Caco-2 (cell line): ENCODE data around the gene ST3GAL3. TPM values are rescaled to one million over a fixed set of nuclear protein-coding genes. Genes with fewer than 3 reads are reported as not detected.

Experiments
- BruUV-seq: library from RNA; stranded (reverse); fragments of 400-500 nt; replicated peaks from 2 replicates; lab custom pipeline; 2021; lab: Mats Ljungman, UMichigan
- CTCF ChIA-PET: fragments of 300-600 bp; sonication (Branson Sonifier 250); formaldehyde crosslinking; loops from one replicate; lab custom pipeline; 2022; ENCODE audit warnings: antibody characterized with exemption; lab: Charles Lee
- POLR2A ChIA-PET: fragments of 300-600 bp; sonication (Branson Sonifier 250); formaldehyde crosslinking; loops from one replicate; lab custom pipeline; 2022; ENCODE audit warnings: antibody characterized with exemption; lab: Charles Lee
- DNase-seq, 2 experiments: peaks; one replicate each; pipeline versions ENCODE4 v3.0.0 to v3.0.0-alpha.2; 2020 to 2022
- H3K27me3 ChIP-seq: replicated peaks from 2 replicates; pipeline ENCODE4 v1.6.0; 2011; ENCODE audit warnings: low read length; ENCODE audit not compliant: control insufficient read depth, insufficient read depth
- H3K36me3 ChIP-seq: 2 replicates; pipeline ENCODE4 v1.5.1; 2011; ENCODE audit warnings: low read length; ENCODE audit not compliant: control insufficient read depth, insufficient read depth
- H3K4me1 ChIP-seq: fragments of 250-450 bp; sonication (Bioruptor Pico); 2 replicates; pipeline ENCODE4 v1.5.1; 2020; ENCODE audit warnings: mild to moderate bottlenecking
- H3K4me3 ChIP-seq: 2 replicates; pipeline ENCODE4 v1.5.1; 2011; ENCODE audit warnings: low read depth, mild to moderate bottlenecking, control low read depth, low read length
- H3K9me3 ChIP-seq: fragments of 250-450 bp; sonication (Bioruptor Pico); 2 replicates; pipeline ENCODE4 v1.5.1; 2020; ENCODE audit warnings: mild to moderate bottlenecking, moderate library complexity
- H3K27ac Mint-ChIP-seq: one replicate; pipeline ENCODE4 v1.8.0; 2022; ENCODE audit warnings: mixed read lengths; ENCODE audit not compliant: unreplicated experiment
- H3K27me3 Mint-ChIP-seq: one replicate; pipeline ENCODE4 v1.8.0; 2022; ENCODE audit warnings: mixed read lengths; ENCODE audit not compliant: insufficient read depth, unreplicated experiment
- H3K36me3 Mint-ChIP-seq: one replicate; pipeline ENCODE4 v1.8.0; 2022; ENCODE audit warnings: mild to moderate bottlenecking, mixed read lengths; ENCODE audit not compliant: insufficient read depth, unreplicated experiment
- H3K4me1 Mint-ChIP-seq: one replicate; pipeline ENCODE4 v1.8.0; 2022; ENCODE audit warnings: low read depth, mixed read lengths; ENCODE audit not compliant: unreplicated experiment
- H3K4me3 Mint-ChIP-seq: one replicate; pipeline ENCODE4 v1.8.0; 2022; ENCODE audit warnings: mild to moderate bottlenecking, moderate library complexity, mixed read lengths; ENCODE audit not compliant: unreplicated experiment
- H3K9me3 Mint-ChIP-seq: one replicate; pipeline ENCODE4 v1.8.0; 2022; ENCODE audit warnings: mixed read lengths; ENCODE audit not compliant: unreplicated experiment
- intact Hi-C: fragments of 100-400 bp; cut with micrococcal nuclease; formaldehyde crosslinking; loops from one replicate; pipeline ENCODE4 v1.10.0; 2022; ENCODE audit not compliant: unreplicated experiment
- total RNA-seq: library from RNA; stranded (reverse); gene quantifications from 2 replicates; pipeline ENCODE4 v1.2.3, GENCODE V29; 2022
- TF ChIP-seq, protein P1 (sequence below), 2 experiments: fragments of 200-600 bp in 1 of 2; IDR thresholded peaks; 1 replicate in 1 of 2; 2 replicates in 1 of 2; pipeline versions ENCODE4 v1.5.1 to v1.8.0; 2011 to 2022; ENCODE audit warnings: antibody characterized with exemption in 1 of 2, control low read depth in 1 of 2, inconsistent platforms in 1 of 2, low read depth in 1 of 2, low read length in 1 of 2, mild to moderate bottlenecking in 1 of 2, moderate library complexity in 1 of 2; ENCODE audit not compliant: insufficient read depth in 1 of 2, severe bottlenecking in 1 of 2, unreplicated experiment in 1 of 2

The ST3GAL3 gene
- total RNA-seq, 1 experiment from 2014 or later, result 5.6 TPM

DNA sequence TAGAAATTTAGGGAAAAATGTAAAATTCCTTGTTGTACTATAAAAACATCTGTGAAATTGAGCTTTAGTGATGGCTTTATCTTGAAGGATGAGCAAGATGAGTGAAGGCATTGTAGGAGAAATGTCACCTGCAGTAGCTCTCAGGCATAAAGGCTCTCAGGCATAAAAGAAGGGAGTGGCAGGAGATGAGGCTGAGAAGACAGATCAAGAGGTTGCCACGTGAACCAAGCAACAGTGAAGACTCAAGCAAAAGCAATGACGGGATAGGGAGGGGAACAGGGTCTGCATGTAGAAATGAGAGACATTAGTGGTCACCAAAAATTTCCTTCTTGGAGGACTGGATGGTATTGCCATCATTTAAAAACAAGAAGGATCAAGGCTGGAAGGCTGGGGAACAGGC lies 98.8 kb downstream of the ST3GAL3 start:
- H3K4me3 ChIP-seq, result no peak overlapping the region

DNA sequence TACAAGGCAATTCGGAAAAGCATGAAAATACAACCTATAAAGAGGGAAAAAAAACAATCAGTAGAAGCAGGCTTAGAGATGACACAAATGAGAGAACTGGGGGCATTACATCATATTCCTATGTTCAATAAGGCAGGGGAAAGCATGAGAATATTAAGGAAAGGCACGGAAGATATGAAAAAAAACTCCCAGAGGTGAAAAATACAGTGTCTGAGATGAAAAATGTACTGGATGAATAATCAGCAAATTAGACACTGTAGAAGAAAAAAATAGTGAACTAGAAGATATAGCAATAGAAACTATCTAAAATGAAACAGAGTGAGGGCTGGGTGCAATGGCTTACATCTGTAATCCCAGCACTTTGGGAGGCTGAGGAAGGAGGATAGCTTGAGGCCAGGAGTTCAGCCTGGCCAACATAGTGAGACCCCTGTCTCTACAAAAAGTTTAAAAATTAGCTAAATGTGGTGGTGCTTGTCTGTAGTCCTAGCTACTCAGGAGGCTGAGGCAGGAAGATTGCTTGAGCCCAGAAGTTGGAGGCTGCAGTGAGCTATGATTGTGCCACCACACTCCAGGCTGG lies 101.8 kb downstream of the ST3GAL3 start:
- Mint-ChIP-seq H3K4me1 (no peaks in the 10 kb centered on the region), H3K27ac (no peak overlapping the region), H3K4me3 (no peak overlapping the region), H3K9me3 (peaks cover 22% of the 10 kb centered on the region), H3K36me3 (peaks cover 6% of the 10 kb centered on the region), H3K27me3 (no peaks in the 10 kb centered on the region)
- Histone ChIP-seq H3K9me3 (no peaks in the 10 kb centered on the region), H3K4me1 (no peaks in the 10 kb centered on the region), H3K36me3 (no peaks in the 10 kb centered on the region), H3K4me3 (no peak overlapping the region), H3K27me3 (no peaks in the 10 kb centered on the region)
- POLR2A ChIA-PET, result no interaction called here
- TF ChIP-seq, protein P1, sequence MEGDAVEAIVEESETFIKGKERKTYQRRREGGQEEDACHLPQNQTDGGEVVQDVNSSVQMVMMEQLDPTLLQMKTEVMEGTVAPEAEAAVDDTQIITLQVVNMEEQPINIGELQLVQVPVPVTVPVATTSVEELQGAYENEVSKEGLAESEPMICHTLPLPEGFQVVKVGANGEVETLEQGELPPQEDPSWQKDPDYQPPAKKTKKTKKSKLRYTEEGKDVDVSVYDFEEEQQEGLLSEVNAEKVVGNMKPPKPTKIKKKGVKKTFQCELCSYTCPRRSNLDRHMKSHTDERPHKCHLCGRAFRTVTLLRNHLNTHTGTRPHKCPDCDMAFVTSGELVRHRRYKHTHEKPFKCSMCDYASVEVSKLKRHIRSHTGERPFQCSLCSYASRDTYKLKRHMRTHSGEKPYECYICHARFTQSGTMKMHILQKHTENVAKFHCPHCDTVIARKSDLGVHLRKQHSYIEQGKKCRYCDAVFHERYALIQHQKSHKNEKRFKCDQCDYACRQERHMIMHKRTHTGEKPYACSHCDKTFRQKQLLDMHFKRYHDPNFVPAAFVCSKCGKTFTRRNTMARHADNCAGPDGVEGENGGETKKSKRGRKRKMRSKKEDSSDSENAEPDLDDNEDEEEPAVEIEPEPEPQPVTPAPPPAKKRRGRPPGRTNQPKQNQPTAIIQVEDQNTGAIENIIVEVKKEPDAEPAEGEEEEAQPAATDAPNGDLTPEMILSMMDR (IDR thresholded peaks at IDR 0.05; ENCODE audit: insufficient read depth in 1 of 2, low read depth in 1 of 2, low read length in 1 of 2, severe bottlenecking in 1 of 2, unreplicated experiment in 1 of 2), result no peak
- no peak for DNase-seq
- BruUV-seq, result no TSS peak
- CTCF ChIA-PET, result no interaction called here
- intact Hi-C loops, result no loop called here

More for the DNA sequence above, 98.8 kb downstream of the ST3GAL3 start:
- Mint-ChIP-seq H3K4me3 (no peak overlapping the region), H3K9me3 (peaks cover 22% of the 10 kb centered on the region), H3K27ac (no peak overlapping the region), H3K27me3 (no peaks in the 10 kb centered on the region), H3K36me3 (peaks cover 6% of the 10 kb centered on the region), H3K4me1 (no peaks in the 10 kb centered on the region)
- ChIA-PET POLR2A (no interaction called here), CTCF (no interaction called here)
- Histone ChIP-seq H3K4me1 (no peaks in the 10 kb centered on the region), H3K36me3 (no peaks in the 10 kb centered on the region), H3K9me3 (no peaks in the 10 kb centered on the region), H3K27me3 (no peaks in the 10 kb centered on the region)
- TF ChIP-seq, protein P1 (IDR thresholded peaks at IDR 0.05; ENCODE audit: insufficient read depth in 1 of 2, low read depth in 1 of 2, low read length in 1 of 2, severe bottlenecking in 1 of 2, unreplicated experiment in 1 of 2), result no peak
- no peak for DNase-seq
- intact Hi-C loops, result no loop called here
- no TSS peak for BruUV-seq

DNA sequence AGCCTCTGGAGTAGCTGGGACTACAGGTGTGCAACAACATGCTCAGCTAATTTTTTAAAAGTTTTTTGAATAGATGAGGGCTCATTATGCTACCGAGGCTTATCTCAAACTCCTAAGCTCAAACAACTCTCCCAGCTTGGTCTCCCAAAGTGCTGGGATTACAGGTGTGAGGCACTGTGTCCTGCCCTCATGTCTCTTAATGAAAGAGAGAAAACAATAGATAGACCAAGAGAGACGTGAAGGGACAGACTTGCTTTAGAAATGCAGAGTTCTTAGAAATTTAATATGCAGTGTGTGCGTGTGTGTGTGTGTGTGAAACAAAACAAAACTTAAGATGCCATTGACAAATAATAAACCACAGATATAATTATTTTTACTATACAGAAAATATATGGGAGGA lies 105.2 kb downstream of the ST3GAL3 start:
- Mint-ChIP-seq H3K4me1 (no peaks in the 10 kb centered on the region), H3K9me3 (peaks cover 18% of the 10 kb centered on the region), H3K27ac (no peak overlapping the region), H3K27me3 (no peaks in the 10 kb centered on the region), H3K36me3 (peaks cover 6% of the 10 kb centered on the region), H3K4me3 (no peak overlapping the region)
- H3K36me3 ChIP-seq, result no peaks in the 10 kb centered on the region
- no peaks in the 10 kb centered on the region for H3K4me1 ChIP-seq
- H3K4me3 ChIP-seq, result no peak overlapping the region
- DNase-seq, result no peak
- no peaks in the 10 kb centered on the region for H3K9me3 ChIP-seq
- no TSS peak for BruUV-seq
- H3K27me3 ChIP-seq, result no peaks in the 10 kb centered on the region
- POLR2A ChIA-PET, result no interaction called here
- CTCF ChIA-PET, result no interaction called here
- TF ChIP-seq, protein P1 (IDR thresholded peaks at IDR 0.05; ENCODE audit: insufficient read depth in 1 of 2, low read depth in 1 of 2, low read length in 1 of 2, severe bottlenecking in 1 of 2, unreplicated experiment in 1 of 2), result no peak
- intact Hi-C loops, result no loop called here
